Cardiac fibroblast (primary cell): Measurements from ENCODE around the gene ASCC1.

Experiments
- DNase-seq, 2 donors: peaks; one replicate each; pipeline versions ENCODE4 v3.0.0 to v3.0.0-alpha.2; 2010; ENCODE audit warnings: low read depth in 2 of 2
- H3K4me3 ChIP-seq, 2 donors: replicated peaks in 1 of 2; 1 replicate in 1 of 2; 2 replicates in 1 of 2; pipeline ENCODE4 v1.5.1; 2011; ENCODE audit warnings: low read depth in 2 of 2, low read length in 2 of 2, mild to moderate bottlenecking in 2 of 2, moderate library complexity in 1 of 2
- TF ChIP-seq, protein P1 (sequence below): IDR thresholded peaks from one replicate; pipeline ENCODE4 v1.5.1; 2011; ENCODE audit warnings: low read depth, mild to moderate bottlenecking, low read length, inconsistent platforms

Gene ASCC1

GRCh38 chr10:72065439-72066025 is 150.5 kb downstream of the ASCC1 start:
- TF ChIP-seq, protein P1, sequence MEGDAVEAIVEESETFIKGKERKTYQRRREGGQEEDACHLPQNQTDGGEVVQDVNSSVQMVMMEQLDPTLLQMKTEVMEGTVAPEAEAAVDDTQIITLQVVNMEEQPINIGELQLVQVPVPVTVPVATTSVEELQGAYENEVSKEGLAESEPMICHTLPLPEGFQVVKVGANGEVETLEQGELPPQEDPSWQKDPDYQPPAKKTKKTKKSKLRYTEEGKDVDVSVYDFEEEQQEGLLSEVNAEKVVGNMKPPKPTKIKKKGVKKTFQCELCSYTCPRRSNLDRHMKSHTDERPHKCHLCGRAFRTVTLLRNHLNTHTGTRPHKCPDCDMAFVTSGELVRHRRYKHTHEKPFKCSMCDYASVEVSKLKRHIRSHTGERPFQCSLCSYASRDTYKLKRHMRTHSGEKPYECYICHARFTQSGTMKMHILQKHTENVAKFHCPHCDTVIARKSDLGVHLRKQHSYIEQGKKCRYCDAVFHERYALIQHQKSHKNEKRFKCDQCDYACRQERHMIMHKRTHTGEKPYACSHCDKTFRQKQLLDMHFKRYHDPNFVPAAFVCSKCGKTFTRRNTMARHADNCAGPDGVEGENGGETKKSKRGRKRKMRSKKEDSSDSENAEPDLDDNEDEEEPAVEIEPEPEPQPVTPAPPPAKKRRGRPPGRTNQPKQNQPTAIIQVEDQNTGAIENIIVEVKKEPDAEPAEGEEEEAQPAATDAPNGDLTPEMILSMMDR: no peak
- no peak overlapping the region for H3K4me3 ChIP-seq
- DNase-seq: no peak

DNA sequence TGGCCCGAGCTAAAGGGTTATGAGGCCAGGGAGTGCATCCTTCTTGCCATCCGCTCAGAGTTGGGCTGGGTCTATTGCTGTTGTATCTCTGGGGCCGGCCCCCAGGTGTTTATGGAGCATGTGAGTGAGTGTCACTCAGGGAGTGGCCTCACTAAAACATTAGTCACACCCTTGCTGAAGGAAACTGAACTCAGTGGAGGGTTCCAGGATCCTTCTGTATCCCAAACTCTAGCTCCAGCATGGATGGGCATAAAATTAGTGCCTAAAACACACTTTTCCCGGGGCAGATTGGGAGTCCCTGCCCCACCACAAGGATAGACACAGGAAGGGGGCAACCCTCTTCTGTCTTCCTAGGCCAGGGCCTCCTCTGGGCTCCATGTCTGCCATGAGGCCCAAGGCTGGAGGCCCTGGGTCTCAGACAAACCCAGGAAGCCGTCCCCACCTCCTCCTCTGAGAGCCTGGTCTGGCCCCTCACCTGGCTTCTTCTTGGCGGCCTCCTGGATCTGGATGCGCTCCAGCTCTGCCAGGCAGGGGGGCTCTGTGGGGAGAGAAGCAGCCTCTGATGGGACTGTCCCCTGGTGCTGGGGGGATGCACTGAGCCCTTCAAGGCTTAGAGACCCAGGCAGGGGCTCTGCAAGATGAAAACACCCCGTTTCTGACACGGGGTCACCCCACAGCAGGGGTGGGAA is 152.2 kb downstream of the ASCC1 start:
- no peak overlapping the region for H3K4me3 ChIP-seq
- DNase-seq: no peak
- TF ChIP-seq, protein P1: no peak

GRCh38 chr10:72062832-72063702 is 153.0 kb downstream of the ASCC1 start:
- H3K4me3 ChIP-seq: no peak overlapping the region
- TF ChIP-seq, protein P1: no peak
- no peak for DNase-seq

GRCh38 chr10:72062382-72062781 is 153.7 kb downstream of the ASCC1 start:
- DNase-seq: peak in 1 of 2 donors; percentile 7
- TF ChIP-seq, protein P1: no peak
- H3K4me3 ChIP-seq: no peak overlapping the region

DNA sequence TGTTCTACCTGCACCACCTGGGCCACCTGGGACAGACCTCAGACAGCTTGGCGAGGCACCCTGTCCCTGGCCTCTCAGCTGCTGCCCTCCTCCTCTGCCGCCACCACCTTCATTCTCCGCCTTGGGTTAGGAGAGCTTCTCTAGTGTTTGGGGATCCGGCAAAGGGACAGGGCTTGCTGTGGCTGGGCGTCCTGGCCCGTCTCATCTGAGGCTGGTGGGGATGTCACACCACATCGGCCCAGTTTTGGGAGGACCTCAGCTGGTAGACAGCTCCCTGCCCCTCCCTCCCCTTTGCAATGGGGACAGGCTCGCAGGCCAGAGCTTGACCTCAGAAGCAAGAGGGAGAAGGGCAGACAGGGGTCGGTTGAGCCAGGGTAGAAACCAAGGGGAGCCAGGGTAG is 154.1 kb downstream of the ASCC1 start:
- DNase-seq: no peak
- no peak overlapping the region for H3K4me3 ChIP-seq
- TF ChIP-seq, protein P1: no peak

DNA sequence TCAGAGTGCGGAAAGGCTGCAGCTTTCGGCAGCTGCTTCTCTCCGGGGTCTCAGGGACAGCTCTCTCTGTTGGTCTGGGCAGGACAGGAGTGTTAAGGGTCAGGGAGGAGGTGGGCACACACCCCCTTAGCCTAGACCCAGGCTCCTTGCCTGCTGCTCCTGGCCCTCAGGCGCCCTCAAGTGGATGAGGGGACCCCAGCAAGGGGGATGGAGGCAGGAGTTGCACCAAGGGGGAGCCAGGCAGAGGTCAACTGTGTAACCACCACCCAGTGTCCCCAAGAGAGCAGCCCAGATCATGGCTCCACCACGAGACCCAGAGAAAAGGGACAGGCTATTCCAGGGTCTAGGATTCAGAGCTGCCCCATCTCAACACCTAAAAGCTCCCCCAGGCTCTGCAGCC is 154.6 kb downstream of the ASCC1 start:
- DNase-seq: no peak
- TF ChIP-seq, protein P1: peak; percentile 21
- H3K4me3 ChIP-seq: no peak overlapping the region
